ENCODE data around the gene LMNB1. TPM values are rescaled to one million over a fixed set of nuclear protein-coding genes. Genes with fewer than 3 reads are reported as not detected.

The LMNB1 gene
- total RNA-seq, 2 donors from 2014 or later = 58.0 to 216 TPM

- H3K27ac ChIP-seq = no peak overlapping the region
- H3K4me3 ChIP-seq = no peak overlapping the region
- H3K27me3 ChIP-seq = no peaks in the 10 kb centered on the region
- no peak overlapping the region for H3K9ac ChIP-seq (ENCODE audit: low read depth in 2 of 2, low read length in 2 of 2)
- no peaks in the 10 kb centered on the region for H3K36me3 ChIP-seq
- H3K4me1 ChIP-seq = no peaks in the 10 kb centered on the region
- no peak for TF ChIP-seq CTCF (IDR thresholded peaks at IDR 0.05)
- no peak for DNase-seq
- intact Hi-C loops (cut with DNase I) = no loop called here
- no peaks in the 10 kb centered on the region for H3K9me3 ChIP-seq
Observed at GRCh38 chr5:126866851-126867636, 90.1 kb downstream of the LMNB1 start.

- Histone ChIP-seq H3K27ac (no peak overlapping the region), H3K36me3 (no peaks in the 10 kb centered on the region), H3K4me3 (no peak overlapping the region), H3K9me3 (no peaks in the 10 kb centered on the region), H3K9ac (ENCODE audit: low read depth in 2 of 2, low read length in 2 of 2) (no peak overlapping the region), H3K4me1 (no peaks in the 10 kb centered on the region), H3K27me3 (no peaks in the 10 kb centered on the region)
- intact Hi-C loops (cut with DNase I) = no loop called here
- DNase-seq = no peak
- TF ChIP-seq CTCF (IDR thresholded peaks at IDR 0.05) = no peak
Observed at GRCh38 chr5:126868338-126869004, 91.5 kb downstream of the LMNB1 start.

- H3K9ac ChIP-seq (ENCODE audit: low read depth in 2 of 2, low read length in 2 of 2) = no peak overlapping the region
- H3K36me3 ChIP-seq = no peaks in the 10 kb centered on the region
- TF ChIP-seq CTCF (IDR thresholded peaks at IDR 0.05) = no peak
- H3K4me1 ChIP-seq = no peaks in the 10 kb centered on the region
- no peak for DNase-seq
- no peak overlapping the region for H3K27ac ChIP-seq
- H3K9me3 ChIP-seq = no peaks in the 10 kb centered on the region
- H3K4me3 ChIP-seq = no peak overlapping the region
- intact Hi-C loops (cut with DNase I) = no loop called here
- no peaks in the 10 kb centered on the region for H3K27me3 ChIP-seq
Observed at GRCh38 chr5:126869005-126869451, 92.1 kb downstream of the LMNB1 start.

GRCh38 chr5:126871441-126871840, 94.5 kb downstream of the LMNB1 start:
- Histone ChIP-seq H3K9ac (ENCODE audit: low read depth in 2 of 2, low read length in 2 of 2) (no peak overlapping the region), H3K27me3 (no peaks in the 10 kb centered on the region), H3K4me1 (no peaks in the 10 kb centered on the region), H3K9me3 (no peaks in the 10 kb centered on the region), H3K36me3 (no peaks in the 10 kb centered on the region), H3K27ac (no peak overlapping the region), H3K4me3 (no peak overlapping the region)
- no peak for TF ChIP-seq CTCF (IDR thresholded peaks at IDR 0.05)
- DNase-seq = no peak
- intact Hi-C loops (cut with DNase I) = no loop called here

GRCh38 chr5:126872561-126873354, 95.8 kb downstream of the LMNB1 start:
- Histone ChIP-seq H3K27ac (no peak overlapping the region), H3K36me3 (no peaks in the 10 kb centered on the region), H3K4me3 (no peak overlapping the region), H3K27me3 (no peaks in the 10 kb centered on the region), H3K4me1 (no peaks in the 10 kb centered on the region), H3K9ac (ENCODE audit: low read depth in 2 of 2, low read length in 2 of 2) (no peak overlapping the region), H3K9me3 (no peaks in the 10 kb centered on the region)
- no peak for DNase-seq
- intact Hi-C loops (cut with DNase I) = no loop called here
- TF ChIP-seq CTCF (IDR thresholded peaks at IDR 0.05) = no peak
